HCT116 (cell line): ENCODE measurements around the gene TAF4. TPM values are rescaled to one million over a fixed set of nuclear protein-coding genes. Genes with fewer than 3 reads are reported as not detected.
A peak's percentile ranks its signal among the peaks of the same experiment; 100 is the strongest.

Experiments
- ATAC-seq: fragments of 200-7000 bp; cut with Tn5 transposase; 2 replicates; pipeline ENCODE4 v1.9.1; 2020; ENCODE audit warnings: mild to moderate bottlenecking, moderate library complexity
- BruUV-seq: library from RNA; stranded (reverse); fragments of 400-500 nt; replicated peaks from 2 replicates; lab custom pipeline; 2021; lab: Mats Ljungman, UMichigan
- CTCF ChIA-PET: fragments of 300-600 bp; sonication (Branson Sonifier 250); formaldehyde crosslinking; loops from one replicate; lab custom pipeline; 2021; ENCODE audit warnings: antibody characterized with exemption; lab: Charles Lee
- POLR2A ChIA-PET: fragments of 300-600, 350-600 bp; sonication (Branson Sonifier 250); formaldehyde crosslinking; loops from one replicate; lab custom pipeline; 2021; ENCODE audit warnings: antibody characterized with exemption; lab: Charles Lee
- RAD21 ChIA-PET, 2 experiments: fragments of 300-600 bp; sonication (Branson Sonifier 250); formaldehyde crosslinking; loops; one replicate each; lab custom pipeline; 2023; ENCODE audit warnings: low total read pairs in 2 of 2; ENCODE audit not compliant: uncharacterized antibody in 2 of 2, unreplicated experiment in 2 of 2, low non-redundant PET in 1 of 2; lab: Charles Lee
- DNase-seq: peaks from one replicate; pipeline ENCODE4 v3.0.0-alpha.2; 2010; ENCODE audit warnings: low read depth, low spot score
- H2AFZ ChIP-seq: fragments of 200-600 bp; shearing (Covaris generic), sonication (generic); 2 replicates; pipeline ENCODE4 v1.6.1; 2017; ENCODE audit warnings: low read depth, mixed run types, mixed read lengths, antibody characterized with exemption, low read length; ENCODE audit not compliant: poor library complexity, severe bottlenecking
- H3K27ac ChIP-seq: 2 replicates; pipeline ENCODE4 v1.5.1; 2012; ENCODE audit warnings: low read depth, low read length
- H3K27me3 ChIP-seq: fragments of 200-600 bp; sonication (generic); 2 replicates; pipeline ENCODE4 v1.6.1; 2016; ENCODE audit warnings: mixed run types, low read length, mixed read lengths; ENCODE audit not compliant: insufficient read depth
- H3K36me3 ChIP-seq, 2 experiments: fragments of 200-500 bp in 1 of 2; fragments of 200-600 bp in 1 of 2; sonication (Bioruptor generic) in 1 of 2; sonication (generic) in 1 of 2; 2 replicates each; pipeline versions ENCODE4 v1.5.1 to v1.6.1; 2014 to 2016; ENCODE audit warnings: low read length in 2 of 2, inconsistent platforms in 1 of 2, mixed read lengths in 1 of 2, mixed run types in 1 of 2; ENCODE audit not compliant: insufficient read depth in 2 of 2, control insufficient read depth in 1 of 2
- H3K4me1 ChIP-seq, 2 experiments: fragments of 200-600 bp in 1 of 2; sonication (generic) in 1 of 2; 2 replicates each; pipeline versions ENCODE4 v1.5.1 to v1.6.1; 2012 to 2017; ENCODE audit warnings: low read length in 2 of 2, inconsistent platforms in 1 of 2, mild to moderate bottlenecking in 1 of 2, mixed read lengths in 1 of 2, mixed run types in 1 of 2, moderate library complexity in 1 of 2; ENCODE audit not compliant: insufficient read depth in 2 of 2, control insufficient read depth in 1 of 2
- H3K4me2 ChIP-seq: fragments of 200-600 bp; sonication (generic); 2 replicates; pipeline ENCODE4 v1.6.1; 2017; ENCODE audit warnings: mixed run types, low read length, mixed read lengths
- H3K4me3 ChIP-seq, 2 experiments: fragments of 200-600 bp in 1 of 2; sonication (generic) in 1 of 2; replicated peaks in 1 of 2; 2 replicates each; pipeline ENCODE4 v1.5.1; 2011 to 2016; ENCODE audit warnings: low read length in 2 of 2, control low read depth in 1 of 2, low read depth in 1 of 2, mild to moderate bottlenecking in 1 of 2, mixed read lengths in 1 of 2, mixed run types in 1 of 2
- H3K79me2 ChIP-seq: fragments of 200-600 bp; sonication (generic); 2 replicates; pipeline ENCODE4 v1.6.1; 2017; ENCODE audit warnings: mild to moderate bottlenecking, mixed run types, low read length, moderate library complexity, mixed read lengths; ENCODE audit not compliant: insufficient read depth
- H3K9ac ChIP-seq: fragments of 200-600 bp; sonication (generic); 2 replicates; pipeline ENCODE4 v1.6.1; 2016; ENCODE audit warnings: low read length, mixed read lengths
- H3K9me2 ChIP-seq: fragments of 200-600 bp; sonication (generic), shearing (Covaris generic); 2 replicates; pipeline ENCODE4 v1.6.1; 2017; ENCODE audit warnings: mixed run types, mild to moderate bottlenecking, moderate library complexity; ENCODE audit not compliant: insufficient read depth
- H3K9me3 ChIP-seq, 2 experiments: fragments of 200-500 bp in 1 of 2; fragments of 200-600 bp in 1 of 2; sonication (Bioruptor generic) in 1 of 2; sonication (generic) in 1 of 2; 2 replicates each; pipeline ENCODE4 v1.6.1; 2014 to 2017; ENCODE audit warnings: low read length in 2 of 2, mixed read lengths in 2 of 2, inconsistent platforms in 1 of 2, low read depth in 1 of 2, mild to moderate bottlenecking in 1 of 2, mixed run types in 1 of 2, moderate library complexity in 1 of 2; ENCODE audit not compliant: control insufficient read depth in 1 of 2, insufficient read depth in 1 of 2
- H4K20me1 ChIP-seq: fragments of 200-600 bp; sonication (generic), shearing (Covaris generic); 2 replicates; pipeline ENCODE4 v1.6.1; 2017; ENCODE audit warnings: mixed run types, mild to moderate bottlenecking, moderate library complexity; ENCODE audit not compliant: insufficient read depth
- CBX3 ChIP-seq: IDR thresholded peaks from 2 replicates; pipeline ENCODE4 v1.6.1; 2012; ENCODE audit warnings: low read depth
- CEBPB ChIP-seq: IDR thresholded peaks from 2 replicates; pipeline ENCODE4 v1.6.1; 2012; ENCODE audit warnings: low read depth
- EGR1 ChIP-seq: IDR thresholded peaks from 2 replicates; pipeline ENCODE4 v1.6.1; 2012; ENCODE audit warnings: low read depth
- ELF1 ChIP-seq: IDR thresholded peaks from 2 replicates; pipeline ENCODE4 v1.6.1; 2012; ENCODE audit warnings: low read depth, borderline replicate concordance
- EZH2 ChIP-seq: fragments of 200-600 bp; sonication (generic); IDR thresholded peaks from 2 replicates; pipeline ENCODE4 v1.6.1; 2017; ENCODE audit warnings: antibody characterized with exemption, mixed run types
- EZH2phosphoT487 ChIP-seq: fragments of 200-600 bp; IDR thresholded peaks from 2 replicates; pipeline ENCODE4 v1.6.1; 2018; ENCODE audit warnings: antibody characterized with exemption, borderline replicate concordance
- FOSL1 ChIP-seq: IDR thresholded peaks from 2 replicates; pipeline ENCODE4 v1.6.1; 2012; ENCODE audit warnings: low read depth
- JUND ChIP-seq: IDR thresholded peaks from 2 replicates; pipeline ENCODE4 v1.6.1; 2012
- MAX ChIP-seq: IDR thresholded peaks from 2 replicates; pipeline ENCODE4 v1.6.1; 2012
- POLR2A ChIP-seq: IDR thresholded peaks from 2 replicates; pipeline ENCODE4 v1.7.0; 2011; ENCODE audit warnings: borderline replicate concordance; ENCODE audit not compliant: insufficient read depth, insufficient read length; ENCODE audit errors: extremely low read depth
- POLR2AphosphoS5 ChIP-seq: IDR thresholded peaks from 2 replicates; pipeline ENCODE4 v1.6.1; 2011; ENCODE audit warnings: mild to moderate bottlenecking, low read depth, low read length, moderate library complexity
- RAD21 ChIP-seq: IDR thresholded peaks from 2 replicates; pipeline ENCODE4 v1.6.1; 2012; ENCODE audit warnings: low read depth, mild to moderate bottlenecking
- REST ChIP-seq: IDR thresholded peaks from 2 replicates; pipeline ENCODE4 v1.6.1; 2012; ENCODE audit warnings: low read depth
- SP1 ChIP-seq: IDR thresholded peaks from 2 replicates; pipeline ENCODE4 v1.6.1; 2012; ENCODE audit warnings: low read depth
- SRF ChIP-seq: IDR thresholded peaks from 2 replicates; pipeline ENCODE4 v1.6.1; 2012; ENCODE audit warnings: low read depth
- TCF7L2 ChIP-seq: IDR thresholded peaks from 2 replicates; pipeline ENCODE4 v1.7.0; 2011; ENCODE audit warnings: borderline replicate concordance, inconsistent platforms; ENCODE audit not compliant: insufficient read depth, insufficient read length; ENCODE audit errors: extremely low read depth
- YY1 ChIP-seq: IDR thresholded peaks from 2 replicates; pipeline ENCODE4 v1.6.1; 2011; ENCODE audit warnings: low read length, low read depth, moderate library complexity, mild to moderate bottlenecking; ENCODE audit not compliant: insufficient replicate concordance; ENCODE audit errors: extremely low read depth
- ZBTB33 ChIP-seq: IDR thresholded peaks from 2 replicates; pipeline ENCODE4 v1.6.1; 2011; ENCODE audit warnings: mild to moderate bottlenecking, low read length, moderate library complexity; ENCODE audit not compliant: insufficient replicate concordance; ENCODE audit errors: extremely low read depth
- ZFX ChIP-seq: fragments of 450-650 bp; IDR thresholded peaks from 2 replicates; pipeline ENCODE4 v1.6.1; 2017
- ZNF274 ChIP-seq: fragments of 200-500 bp; sonication (Bioruptor generic); IDR thresholded peaks from 2 replicates; pipeline ENCODE4 v1.6.1; 2014; ENCODE audit warnings: mild to moderate bottlenecking, low read depth, low read length, inconsistent platforms
- intact Hi-C: fragments of 100-400 bp; cut with micrococcal nuclease; formaldehyde crosslinking; loops from 2 replicates; pipeline ENCODE4 v1.10.0; 2022
- total RNA-seq: library from RNA; stranded (reverse); gene quantifications from one replicate; pipeline ENCODE4 v1.2.1, GENCODE V29; 2021; ENCODE audit not compliant: unreplicated experiment
- TF ChIP-seq, protein P1 (sequence below): IDR thresholded peaks from 2 replicates; pipeline ENCODE4 v1.6.1; 2012

The TAF4 gene
- total RNA-seq, 1 experiment from 2014 or later, result 26.8 TPM

DNA sequence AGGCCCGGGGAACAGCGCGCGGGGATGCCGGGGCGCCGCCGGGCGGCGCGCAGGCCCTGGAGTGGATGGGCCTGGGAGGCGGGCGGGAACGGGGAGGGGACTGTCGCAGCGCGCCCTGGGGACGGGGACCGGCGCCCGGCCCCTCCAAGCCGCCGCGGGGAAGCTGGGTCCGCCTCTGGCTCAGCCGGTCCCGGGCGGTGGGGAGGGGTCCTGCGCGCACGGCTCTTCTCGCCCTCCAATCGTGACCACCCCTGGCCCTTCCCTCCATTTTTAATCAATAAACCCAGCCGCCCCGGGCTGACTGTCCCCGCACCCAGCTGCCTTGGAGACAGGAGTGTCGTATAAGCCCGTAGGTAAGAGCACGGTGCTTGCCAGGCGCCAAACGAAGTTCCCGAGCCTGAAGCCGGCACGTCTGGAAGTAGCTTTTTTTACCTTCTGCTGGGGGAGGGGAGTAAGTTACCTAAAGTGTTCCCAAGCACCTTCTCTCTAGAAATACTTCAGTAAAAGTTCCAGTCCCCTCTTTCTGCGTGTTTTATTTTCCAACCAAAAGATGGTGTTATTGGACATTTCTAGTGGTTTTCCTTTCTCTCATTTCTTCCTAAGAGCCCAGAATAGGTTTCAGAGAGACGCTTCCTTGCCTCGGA is 780 bp upstream of the TAF4 start:
- Histone ChIP-seq H4K20me1 (no peaks in the 10 kb centered on the region; the same call in 1 of the 2 replicates), H3K79me2 (peaks cover 30% of the 10 kb centered on the region), H3K27ac (peak overlapping the region; percentile 74), H3K4me1 (peaks cover 12 to 29% of the 10 kb centered on the region in 2 experiments), H3K36me3 (peaks cover 0 to 9% of the 10 kb centered on the region in 2 experiments; a peak in 2 of 4 replicates), H3K9me2 (no peaks in the 10 kb centered on the region), H3K9ac (peak overlapping the region; percentile 69), H2AFZ (no peak overlapping the region), H3K9me3 (no peaks in the 10 kb centered on the region), H3K27me3 (no peaks in the 10 kb centered on the region), H3K4me2 (peak overlapping the region; percentile 81), H3K4me3 (peak overlapping the region; percentile 59 to 63)
- POLR2A ChIA-PET, result interaction anchor here (1.0 to 1.5 kb wide), 4 partner anchors 13 to 55 kb away, joined by 3 to 8 read pairs (median 6); partner anchors contain the start of gene LSM14B
- BruUV-seq, result no TSS peak
- peak; percentile 63 for ATAC-seq
- RAD21 ChIA-PET, result no interaction called here
- CTCF ChIA-PET, result no interaction called here
- no peak for DNase-seq
- intact Hi-C loops, result loop anchor here (5.0 kb wide), 1 partner anchor 56 kb away; the partner anchor contains the start of gene LSM14B
- TF ChIP-seq EGR1 (no peak), POLR2AphosphoS5 (peak; percentile 50; the same call in 1 of the 2 replicates), SP1 (no peak), CEBPB (no peak), TCF7L2 (no peak), YY1 (no peak), REST (no peak), ELF1 (no peak), RAD21 (0 out of 2 replicates have a peak, but pooled peaks have one; percentile 2), ZFX (peak; percentile 65), ZBTB33 (no peak), ZNF274 (no peak), JUND (no peak), EZH2phosphoT487 (no peak), CBX3 (no peak), EZH2 (no peak), FOSL1 (no peak), MAX (no peak), SRF (no peak), POLR2A (no peak)
- TF ChIP-seq, protein P1, sequence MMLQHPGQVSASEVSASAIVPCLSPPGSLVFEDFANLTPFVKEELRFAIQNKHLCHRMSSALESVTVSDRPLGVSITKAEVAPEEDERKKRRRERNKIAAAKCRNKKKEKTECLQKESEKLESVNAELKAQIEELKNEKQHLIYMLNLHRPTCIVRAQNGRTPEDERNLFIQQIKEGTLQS, result no peak
